Neutrophil (primary cell): Measurements from ENCODE around the gene LILRB5.

Experiments
- H3K27ac ChIP-seq: fragments of 200-600 bp; sonication (generic); 2 replicates; pipeline ENCODE4 v1.5.1; 2016; ENCODE audit warnings: mild to moderate bottlenecking, moderate library complexity
- H3K27me3 ChIP-seq: fragments of 200-600 bp; sonication (generic); 2 replicates; pipeline ENCODE4 v1.6.0; 2016; ENCODE audit warnings: mild to moderate bottlenecking
- H3K36me3 ChIP-seq: fragments of 200-600 bp; sonication (generic); 2 replicates; pipeline ENCODE4 v1.5.1; 2017
- H3K4me1 ChIP-seq, 2 experiments: fragments of 200-600 bp in 1 of 2; sonication (generic) in 1 of 2; 1 replicate in 1 of 2; 2 replicates in 1 of 2; pipeline versions ENCODE4 v1.5.1 to v1.6.1; 2013 to 2016; ENCODE audit warnings: low read depth in 1 of 2, low read length in 1 of 2, mild to moderate bottlenecking in 1 of 2, moderate library complexity in 1 of 2; ENCODE audit not compliant: control insufficient read depth in 1 of 2, insufficient read depth in 1 of 2
- H3K4me3 ChIP-seq, 2 experiments: fragments of 200-600 bp in 1 of 2; sonication (generic) in 1 of 2; 1 replicate in 1 of 2; 2 replicates in 1 of 2; pipeline ENCODE4 v1.5.1; 2013 to 2016; ENCODE audit warnings: low read depth in 1 of 2, low read length in 1 of 2, mild to moderate bottlenecking in 1 of 2, moderate library complexity in 1 of 2
- H3K9me3 ChIP-seq: fragments of 200-600 bp; sonication (generic); 2 replicates; pipeline ENCODE4 v1.5.1; 2016
- CTCF ChIP-seq: fragments of 200-600 bp; sonication (generic); IDR thresholded peaks from 2 replicates; pipeline ENCODE4 v1.5.1; 2016; ENCODE audit warnings: antibody characterized with exemption

LILRB5 gene

GRCh38 chr19:54257116-54257480 is at the start of gene LILRB5:
Gene LILRB5 (minus strand): TSS chr19:54257273. CDS start chr19:54257193, 80 bp downstream.
- H3K4me3 ChIP-seq = no peak within 1 kb of the TSS
- peaks cover 22% of the 10 kb centered on the region for H3K27me3 ChIP-seq
- H3K9me3 ChIP-seq = no peaks in the 10 kb centered on the region
- no peak within 1 kb of the TSS for H3K27ac ChIP-seq
- no peaks in the 10 kb centered on the region for H3K36me3 ChIP-seq
- no peak for TF ChIP-seq CTCF
- H3K4me1 ChIP-seq = peaks cover 10% of the 10 kb centered on the region in 2 experiments

GRCh38 chr19:54305141-54305540 is 48.1 kb upstream of the LILRB5 start:
- Histone ChIP-seq H3K27ac (peak overlapping the region; percentile 65), H3K27me3 (no peaks in the 10 kb centered on the region), H3K4me1 (peaks cover 92 to 94% of the 10 kb centered on the region in 2 experiments), H3K9me3 (no peaks in the 10 kb centered on the region), H3K36me3 (peaks cover 49% of the 10 kb centered on the region), H3K4me3 (peak overlapping the region in 1 of 2 experiments; percentile 23)
- TF ChIP-seq CTCF = no peak

- peak overlapping the region; percentile 72 for H3K27ac ChIP-seq
- peaks cover 93% of the 10 kb centered on the region in 2 experiments for H3K4me1 ChIP-seq
- no peaks in the 10 kb centered on the region for H3K27me3 ChIP-seq
- TF ChIP-seq CTCF = no peak
- peak overlapping the region; percentile 1 to 5 for H3K4me3 ChIP-seq
- H3K36me3 ChIP-seq = peaks cover 23% of the 10 kb centered on the region
- H3K9me3 ChIP-seq = no peaks in the 10 kb centered on the region
Measured at GRCh38 chr19:54302257-54302656, 45.2 kb upstream of the LILRB5 start.

GRCh38 chr19:54299515-54299914 is 42.4 kb upstream of the LILRB5 start:
- peaks cover 15% of the 10 kb centered on the region for H3K36me3 ChIP-seq
- H3K4me3 ChIP-seq = peak overlapping the region in 1 of 2 experiments; percentile 13
- peak overlapping the region; percentile 80 for H3K27ac ChIP-seq
- peaks cover 72 to 73% of the 10 kb centered on the region in 2 experiments for H3K4me1 ChIP-seq
- TF ChIP-seq CTCF = no peak
- no peaks in the 10 kb centered on the region for H3K9me3 ChIP-seq
- H3K27me3 ChIP-seq = no peaks in the 10 kb centered on the region

- Histone ChIP-seq H3K27me3 (peaks cover 4% of the 10 kb centered on the region), H3K4me1 (peaks cover 68 to 69% of the 10 kb centered on the region in 2 experiments), H3K4me3 (peak overlapping the region; percentile 13 to 20), H3K9me3 (no peaks in the 10 kb centered on the region), H3K36me3 (peaks cover 15% of the 10 kb centered on the region), H3K27ac (peak overlapping the region; percentile 80)
- TF ChIP-seq CTCF = no peak
Measured at GRCh38 chr19:54299126-54299498, 42.0 kb upstream of the LILRB5 start.
